Dedifferentiated amniotic fluid mesenchymal stem cell (primary cell): Measurements from ENCODE around the gene PGAP2.

Experiments
- DNase-seq: peaks from one replicate; pipeline ENCODE4 v3.0.0-alpha.2; 2016; ENCODE audit errors: extremely low spot score

PGAP2 gene

GRCh38 chr11:3831378-3832239, 23.2 kb downstream of the PGAP2 start:
- no peak for DNase-seq

- DNase-seq, result no peak
Measured at GRCh38 chr11:3832816-3833215, 24.5 kb downstream of the PGAP2 start.

GRCh38 chr11:3833449-3833848, 25.1 kb downstream of the PGAP2 start:
- no peak for DNase-seq

- no peak for DNase-seq
Measured at GRCh38 chr11:3834349-3834663, 25.9 kb downstream of the PGAP2 start.

- DNase-seq, result no peak
Measured at GRCh38 chr11:3834664-3835461, 26.5 kb downstream of the PGAP2 start.

- no peak for DNase-seq
Measured at GRCh38 chr11:3835751-3836150, 27.4 kb downstream of the PGAP2 start.

- DNase-seq, result no peak
Measured at GRCh38 chr11:3836903-3837302, 28.5 kb downstream of the PGAP2 start.

- DNase-seq, result no peak
Measured at GRCh38 chr11:3837793-3838192, 29.4 kb downstream of the PGAP2 start.

GRCh38 chr11:3838504-3838903, 30.1 kb downstream of the PGAP2 start:
- DNase-seq, result no peak

GRCh38 chr11:3840004-3840869, 31.9 kb downstream of the PGAP2 start:
- no peak for DNase-seq

GRCh38 chr11:3840870-3841425, 32.6 kb downstream of the PGAP2 start, which contains the start of gene RHOG:
Gene RHOG (minus strand): TSS chr11:3840959. CDS start chr11:3828138, 12,821 bp downstream.
- DNase-seq, result peak; percentile 26

- peak; percentile 77 for DNase-seq
Measured at GRCh38 chr11:3841426-3842350, 33.3 kb downstream of the PGAP2 start.

- DNase-seq, result no peak
Measured at GRCh38 chr11:3843326-3843725, 35.0 kb downstream of the PGAP2 start.

- DNase-seq, result no peak
Measured at GRCh38 chr11:3845246-3845645, 36.9 kb downstream of the PGAP2 start.

GRCh38 chr11:3845670-3846069, 37.3 kb downstream of the PGAP2 start:
- no peak for DNase-seq

- peak; percentile 43 for DNase-seq
Measured at GRCh38 chr11:3849297-3849874, 41.0 kb downstream of the PGAP2 start.

- DNase-seq, result no peak
Measured at GRCh38 chr11:3853545-3853842, 45.1 kb downstream of the PGAP2 start.

- DNase-seq, result no peak
Measured at GRCh38 chr11:3853899-3854659, 45.7 kb downstream of the PGAP2 start.

- DNase-seq, result no peak
Measured at GRCh38 chr11:3854660-3854976, 46.3 kb downstream of the PGAP2 start.
